Measurements from ENCODE around the gene SYS1. TPM values are rescaled to one million over a fixed set of nuclear protein-coding genes. Genes with fewer than 3 reads are reported as not detected.

Gene SYS1
- total RNA-seq, result 10 to 100 TPM; 26.6 to 55.0 (median 51.3) TPM

GRCh38 chr20:45362804-45363610 lies at the start of gene SYS1:
TSS of gene SYS1 (plus strand) at chr20:45363156. CDS start at chr20:45363532, 376 bp downstream.
- peak in 1 of 3 donors; percentile 56 for TF ChIP-seq CTCF (IDR thresholded peaks at IDR 0.05)
- DNase-seq (ENCODE audit: low spot score), result peak; percentile 98
- peak; percentile 89 for ATAC-seq (ENCODE audit: low FRiP score)

GRCh38 chr20:45313943-45314342 lies 49.0 kb upstream of the SYS1 start:
- no peak for TF ChIP-seq CTCF (IDR thresholded peaks at IDR 0.05)
- ATAC-seq (ENCODE audit: low FRiP score) (no peak), DNase-seq (ENCODE audit: low spot score) (no peak)

GRCh38 chr20:45315672-45316071 lies 47.3 kb upstream of the SYS1 start:
- no peak for ATAC-seq (ENCODE audit: low FRiP score)
- DNase-seq (ENCODE audit: low spot score), result no peak

GRCh38 chr20:45316150-45317080 lies 46.5 kb upstream of the SYS1 start:
- ATAC-seq (ENCODE audit: low FRiP score), result no peak
- no peak for TF ChIP-seq CTCF (IDR thresholded peaks at IDR 0.05)
- DNase-seq (ENCODE audit: low spot score), result no peak

More at GRCh38 chr20:45315672-45316071, 47.3 kb upstream of the SYS1 start:
- no peak for TF ChIP-seq CTCF (IDR thresholded peaks at IDR 0.05)

GRCh38 chr20:45317826-45318225 lies 45.1 kb upstream of the SYS1 start:
- TF ChIP-seq CTCF (IDR thresholded peaks at IDR 0.05), result no peak
- ATAC-seq (ENCODE audit: low FRiP score) (no peak), DNase-seq (ENCODE audit: low spot score) (no peak)

GRCh38 chr20:45318386-45318939 lies 44.5 kb upstream of the SYS1 start:
- DNase-seq (ENCODE audit: low spot score), result no peak
- no peak for ATAC-seq (ENCODE audit: low FRiP score)
- no peak for TF ChIP-seq CTCF (IDR thresholded peaks at IDR 0.05)

Data from omental fat pad (tissue), 4 donors.